SH-SY5Y (cell line): ENCODE data around the gene TRPM3.

Experiments
- GATA2 ChIP-seq: IDR thresholded peaks from 2 replicates; pipeline ENCODE4 v1.6.1; 2011; ENCODE audit warnings: mild to moderate bottlenecking, low read depth, low read length
- GATA3 ChIP-seq: IDR thresholded peaks from 2 replicates; pipeline ENCODE4 v1.6.1; 2011; ENCODE audit warnings: low read depth, mild to moderate bottlenecking, low read length, moderate library complexity

- TF ChIP-seq GATA2 (no peak), GATA3 (no peak)
These were observed 84.9 kb downstream of the TRPM3 start for GRCh38 chr9:71036501-71036900.
